IMR-90 (cell line): ENCODE results near the gene DHCR7. TPM values are rescaled to one million over a fixed set of nuclear protein-coding genes. Genes with fewer than 3 reads are reported as not detected.

Experiments
- ATAC-seq: fragments of 200-7000 bp; cut with Tn5 transposase; 2 replicates; pipeline ENCODE4 v1.9.1; 2020; ENCODE audit warnings: low read depth, mild to moderate bottlenecking, moderate library complexity
- BruUV-seq: library from RNA; stranded (reverse); fragments of 400-500 nt; replicated peaks from 2 replicates; lab custom pipeline; 2021; lab: Mats Ljungman, UMichigan
- CTCF ChIA-PET: fragments of 300-600 bp; formaldehyde crosslinking; extraction: SDS; loops from one replicate; lab custom pipeline; 2021; ENCODE audit warnings: antibody characterized with exemption; lab: Yijun Ruan, JAX
- POLR2A ChIA-PET: fragments of 300-600 bp; sonication (Branson Sonifier 250); formaldehyde crosslinking; loops from one replicate; lab custom pipeline; 2022; ENCODE audit warnings: antibody characterized with exemption; ENCODE audit not compliant: unreplicated experiment; lab: Charles Lee
- DNase-seq: peaks from one replicate; pipeline ENCODE4 v3.0.0; 2013
- H2AFZ ChIP-seq: replicated peaks from 2 replicates; pipeline ENCODE3; 2013; ENCODE audit warnings: low read length, mild to moderate bottlenecking; ENCODE audit not compliant: poor library complexity
- H2AK5ac ChIP-seq: 2 replicates; pipeline ENCODE4 v1.6.1; 2013; ENCODE audit warnings: low read depth, low read length, inconsistent platforms
- H2AK9ac ChIP-seq: replicated peaks from 2 replicates; pipeline ENCODE3; 2013; ENCODE audit warnings: mild to moderate bottlenecking, low read depth, low read length, moderate library complexity; ENCODE audit not compliant: poor library complexity
- H2BK120ac ChIP-seq: 2 replicates; pipeline ENCODE4 v1.6.1; 2013; ENCODE audit warnings: low read depth, low read length, inconsistent platforms
- H2BK15ac ChIP-seq: 3 replicates; pipeline ENCODE4 v1.6.1; 2013; ENCODE audit warnings: low read depth, low read length, inconsistent platforms
- H2BK20ac ChIP-seq: 2 replicates; pipeline ENCODE4 v1.6.1; 2013; ENCODE audit warnings: low read depth, mild to moderate bottlenecking, inconsistent platforms, low read length, moderate library complexity
- H2BK5ac ChIP-seq: 2 replicates; pipeline ENCODE4 v1.6.1; 2013; ENCODE audit warnings: mild to moderate bottlenecking, low read depth, low read length, inconsistent platforms; ENCODE audit not compliant: poor library complexity, severe bottlenecking
- H3K14ac ChIP-seq: replicated peaks from 2 replicates; pipeline ENCODE4 v1.6.1; 2013; ENCODE audit warnings: low read depth, low read length, inconsistent platforms
- H3K18ac ChIP-seq: 2 replicates; pipeline ENCODE4 v1.6.1; 2013; ENCODE audit warnings: low read depth, low read length, control low read depth
- H3K23ac ChIP-seq: 2 replicates; pipeline ENCODE4 v1.6.1; 2013; ENCODE audit warnings: low read depth, low read length, inconsistent platforms
- H3K27ac ChIP-seq: 2 replicates; pipeline ENCODE4 v1.5.1; 2013; ENCODE audit warnings: mild to moderate bottlenecking, control low read depth, low read length; ENCODE audit not compliant: insufficient read depth
- H3K27me3 ChIP-seq: 2 replicates; pipeline ENCODE4 v1.6.1; 2013; ENCODE audit warnings: low read length; ENCODE audit not compliant: control insufficient read depth, insufficient read depth
- H3K36me3 ChIP-seq: 2 replicates; pipeline ENCODE4 v1.6.1; 2013; ENCODE audit warnings: low read length, mixed read lengths; ENCODE audit not compliant: control insufficient read depth, insufficient read depth
- H3K4ac ChIP-seq: 2 replicates; pipeline ENCODE4 v1.6.1; 2013; ENCODE audit warnings: low read depth, low read length, inconsistent platforms
- H3K4me1 ChIP-seq: 2 replicates; pipeline ENCODE4 v1.6.1; 2013; ENCODE audit warnings: low read length, mixed read lengths; ENCODE audit not compliant: control insufficient read depth, insufficient read depth
- H3K4me2 ChIP-seq: 2 replicates; pipeline ENCODE4 v1.6.1; 2013; ENCODE audit warnings: low read depth, mild to moderate bottlenecking, control low read depth, low read length, moderate library complexity
- H3K4me3 ChIP-seq: 2 replicates; pipeline ENCODE4 v1.5.1; 2013; ENCODE audit warnings: low read depth, mild to moderate bottlenecking, control low read depth, low read length, moderate library complexity; ENCODE audit not compliant: insufficient read depth
- H3K56ac ChIP-seq: 2 replicates; pipeline ENCODE4 v1.6.1; 2013; ENCODE audit warnings: low read length, inconsistent platforms; ENCODE audit not compliant: insufficient read depth; ENCODE audit errors: extremely low read depth
- H3K79me1 ChIP-seq, 2 experiments: 2 replicates each; pipeline ENCODE4 v1.6.1; 2013; ENCODE audit warnings: low read length in 2 of 2, inconsistent platforms in 1 of 2, low read depth in 1 of 2
- H3K9ac ChIP-seq: 2 replicates; pipeline ENCODE4 v1.6.1; 2013; ENCODE audit warnings: low read depth, low read length, control low read depth
- H3K9me1 ChIP-seq: 2 replicates; pipeline ENCODE4 v1.6.1; 2013; ENCODE audit warnings: low read length, inconsistent platforms; ENCODE audit not compliant: insufficient read depth
- H3K9me3 ChIP-seq: 2 replicates; pipeline ENCODE4 v1.6.1; 2013; ENCODE audit warnings: low read length; ENCODE audit not compliant: control insufficient read depth, insufficient read depth
- H4K20me1 ChIP-seq: 2 replicates; pipeline ENCODE4 v1.6.1; 2013; ENCODE audit warnings: low read length, inconsistent platforms; ENCODE audit not compliant: insufficient read depth
- H4K5ac ChIP-seq: 2 replicates; pipeline ENCODE4 v1.6.1; 2013; ENCODE audit warnings: mild to moderate bottlenecking, low read depth, low read length, control low read depth
- H4K8ac ChIP-seq, 2 experiments: 2 replicates each; pipeline ENCODE4 v1.6.1; 2013; ENCODE audit warnings: low read depth in 2 of 2, low read length in 2 of 2, control low read depth in 1 of 2, inconsistent platforms in 1 of 2
- H4K91ac ChIP-seq: 2 replicates; pipeline ENCODE4 v1.6.1; 2013; ENCODE audit warnings: low read depth, low read length, inconsistent platforms; ENCODE audit not compliant: insufficient read depth
- CEBPB ChIP-seq: IDR thresholded peaks from 2 replicates; pipeline ENCODE4 v1.6.1; 2012; ENCODE audit warnings: low read depth, low read length, improper control_type of control experiment
- CHD1 ChIP-seq: IDR thresholded peaks from 2 replicates; pipeline ENCODE4 v1.6.1; 2012; ENCODE audit warnings: low read depth, low read length, improper control_type of control experiment
- CTCF ChIP-seq: conservative IDR thresholded peaks from 2 replicates; pipeline ENCODE4 v1.5.1; 2012; ENCODE audit warnings: mild to moderate bottlenecking, low read depth, low read length, improper control_type of control experiment
- ELK1 ChIP-seq: fragments of 150-350 bp; IDR thresholded peaks from 2 replicates; pipeline ENCODE4 v1.6.1; 2016; ENCODE audit warnings: low read depth, mild to moderate bottlenecking, low read length, moderate library complexity, borderline replicate concordance
- MAZ ChIP-seq: IDR thresholded peaks from 2 replicates; pipeline ENCODE4 v1.6.1; 2012; ENCODE audit warnings: low read depth, mild to moderate bottlenecking, low read length, improper control_type of control experiment, moderate library complexity, borderline replicate concordance
- MXI1 ChIP-seq: IDR thresholded peaks from 2 replicates; pipeline ENCODE4 v1.6.1; 2012; ENCODE audit warnings: low read depth, mild to moderate bottlenecking, low read length, moderate library complexity, borderline replicate concordance
- NFE2L2 ChIP-seq: fragments of 150-350 bp; IDR thresholded peaks from 2 replicates; pipeline ENCODE4 v1.6.1; 2016; ENCODE audit warnings: low read depth, mild to moderate bottlenecking, low read length
- POLR2A ChIP-seq: IDR thresholded peaks from 2 replicates; pipeline ENCODE4 v1.6.1; 2012; ENCODE audit warnings: mild to moderate bottlenecking, low read depth, low read length
- RFX5 ChIP-seq: IDR thresholded peaks from 2 replicates; pipeline ENCODE4 v1.8.0; 2012; ENCODE audit warnings: low read depth, mild to moderate bottlenecking, low read length, moderate library complexity
- SMC3 ChIP-seq: fragments of 150-350 bp; IDR thresholded peaks from 2 replicates; pipeline ENCODE4 v1.6.1; 2016; ENCODE audit warnings: low read depth, mild to moderate bottlenecking, antibody characterized with exemption, low read length, moderate library complexity
- USF2 ChIP-seq: fragments of 150-350 bp; IDR thresholded peaks from 2 replicates; pipeline ENCODE4 v1.6.1; 2017; ENCODE audit warnings: mild to moderate bottlenecking, antibody characterized with exemption, low read length, low read depth
- WGBS, 2 experiments: methylation state at CpG; one replicate each; pipeline versions ENCODE4 v1.1.5 to v1.1.7; 2013; ENCODE audit warnings: missing lambda C conversion rate in 2 of 2; ENCODE audit not compliant: insufficient read length in 1 of 2; ENCODE audit errors: extremely low coverage in 2 of 2; 5-methylcytosine and 5-hydroxymethylcytosine counted together
- dilution Hi-C: fragments of 300-500 bp; cut with HindIII; formaldehyde crosslinking; loops from one replicate; pipeline ENCODE4 v1.14.3; 2018; ENCODE audit warnings: low sequenced_read_pairs; ENCODE audit not compliant: unreplicated experiment
- in situ Hi-C: fragments of 300-500 bp; cut with MboI; formaldehyde crosslinking; loops from 3 replicates; pipeline ENCODE4 v1.14.3; 2019; ENCODE audit warnings: low sequenced_read_pairs, inconsistent platforms, mixed read lengths
- intact Hi-C: fragments of 100-400 bp; cut with micrococcal nuclease; formaldehyde crosslinking; loops from 2 replicates; pipeline ENCODE4 v1.10.0; 2022
- polyA plus RNA-seq, 3 experiments: library from polyadenylated mRNA; depleted of rRNA; stranded (reverse); fragments of >200 nt; gene quantifications; 2 replicates each; pipeline ENCODE4 v1.2.3, GENCODE V29; 2012; ENCODE audit warnings: low replicate concordance in 1 of 3
- total RNA-seq: library from RNA; depleted of rRNA; stranded (reverse); fragments of >200 nt; gene quantifications from 2 replicates; pipeline ENCODE4 v1.2.3, GENCODE V29; 2012

DHCR7 gene
- total and polyA plus RNA-seq, 2 of the 4 experiments (the other 2 are of a cell fraction) = 22.0 to 43.3 TPM

GRCh38 chr11:71453918-71454304 is 5.7 kb upstream of the DHCR7 start:
- Histone ChIP-seq H3K9me3 (no peaks in the 10 kb centered on the region), H2BK15ac (no peak overlapping the region), H4K91ac (no peak overlapping the region; the same call in 1 of the 2 replicates), H3K4ac (no peak overlapping the region), H3K36me3 (peaks cover 30% of the 10 kb centered on the region), H3K23ac (0 out of 2 replicates have a peak overlapping the region, but pooled peaks have one; percentile 21), H2BK120ac (no peak overlapping the region), H2BK20ac (no peak overlapping the region), H3K18ac (no peak overlapping the region), H3K79me1 (peaks cover 33 to 43% of the 10 kb centered on the region in 2 experiments), H3K4me3 (peak overlapping the region; percentile 94), H2AFZ (no peak overlapping the region), H3K27ac (no peak overlapping the region), H4K5ac (no peak overlapping the region), H3K9me1 (no peaks in the 10 kb centered on the region; the same call in 1 of the 2 replicates), H3K14ac (no peak overlapping the region; the same call in 1 of the 2 replicates), H3K56ac (no peak overlapping the region), H2BK5ac (no peak overlapping the region), H3K9ac (peak overlapping the region; percentile 83), H4K20me1 (peaks cover 9% of the 10 kb centered on the region; the same call in 1 of the 2 replicates), H3K4me2 (peak overlapping the region; percentile 84), H4K8ac (no peak overlapping the region; a peak in 1 of 4 replicates), H2AK9ac (peak overlapping the region; percentile 13), H3K27me3 (no peaks in the 10 kb centered on the region), H2AK5ac (no peak overlapping the region), H3K4me1 (peaks cover 5% of the 10 kb centered on the region; the same call in 1 of the 2 replicates)
- dilution Hi-C loops (no loop called here), intact Hi-C loops (no loop called here), in situ Hi-C loops (no loop called here)
- DNase-seq (no peak), ATAC-seq (no peak)
- no CpG with 5 or more reads among the region's 7 CpGs for WGBS, 2 experiments
- no TSS peak for BruUV-seq
- POLR2A ChIA-PET = no interaction called here
- no peak for TF ChIP-seq ELK1
- no peak for TF ChIP-seq POLR2A
- no peak for TF ChIP-seq RFX5
- no peak for TF ChIP-seq CHD1
- no peak for TF ChIP-seq MAZ
- TF ChIP-seq MXI1 = no peak
- no peak for TF ChIP-seq NFE2L2
- no peak for TF ChIP-seq CTCF
- TF ChIP-seq USF2 = no peak
- no peak for TF ChIP-seq CEBPB
- no peak for TF ChIP-seq SMC3
- CTCF ChIA-PET = no interaction called here
